ENCODE results near the gene PRKAG2. TPM values are rescaled to one million over a fixed set of nuclear protein-coding genes. Genes with fewer than 3 reads are reported as not detected.

PRKAG2 gene
- total and polyA plus RNA-seq, 2 of the 13 experiments (the other 11 are each of a cell fraction or from before 2014, with no cell fraction given): 0.90 to 1.3 TPM

GRCh38 chr7:151692721-151693120 lies 184.2 kb downstream of the PRKAG2 start:
- Histone ChIP-seq H4K20me1 (ENCODE audit: insufficient read depth, low read length) (no peaks in the 10 kb centered on the region), H3K27ac (ENCODE audit: extremely low read length, insufficient read depth, low read length) (no peak overlapping the region), H3K4me3 (replicated peaks in 1 of 3; ENCODE audit: insufficient read depth in 1 of 3, low read depth in 2 of 3, low read length in 3 of 3) (no peak overlapping the region), H3K4me2 (ENCODE audit: low read depth, low read length) (no peak overlapping the region), H2AFZ (ENCODE audit: low read length) (no peak overlapping the region), H3K9me3 (ENCODE audit: low read length) (no peaks in the 10 kb centered on the region), H3K79me2 (ENCODE audit: insufficient read depth, low read length) (no peaks in the 10 kb centered on the region), H3K27me3 (ENCODE audit: control insufficient read depth in 1 of 2, insufficient read depth in 2 of 2, low read length in 2 of 2) (0 out of 5 replicates have a peak, but pooled peaks cover 0 to 11% of the 10 kb centered on the region in 2 experiments), H3K4me1 (ENCODE audit: insufficient read depth, low read length) (peaks cover 25% of the 10 kb centered on the region), H3K9ac (ENCODE audit: insufficient read depth, low read depth, low read length) (no peak overlapping the region), H3K36me3 (replicated peaks in 1 of 2; ENCODE audit: control insufficient read depth in 1 of 2, insufficient read depth in 2 of 2, low read length in 2 of 2) (no peaks in the 10 kb centered on the region)
- no TSS peak for BruUV-seq (replicated peaks)
- in situ Hi-C loops (cut with HindIII; ENCODE audit: extremely low pct_ligation_motif_present, low pct_unique_long_range_greater_than_20kb) (no loop called here), intact Hi-C loops (cut with micrococcal nuclease; ENCODE audit: unreplicated experiment) (no loop called here)
- 40% methylated on average over 8 of the region's 9 CpGs for WGBS (ENCODE audit: low lambda C conversion rate)
- ChIA-PET POLR2A (no interaction called here), CTCF (ENCODE audit: low intra/inter-chr PET ratio, low total read pairs) (no interaction called here)
- FAIRE-seq (no peak), ATAC-seq (no peak), DNase-seq (ENCODE audit: low spot score) (no peak)
- TF ChIP-seq STAT6 (CRISPR knock-in tag; IDR thresholded peaks at IDR 0.05; ENCODE audit: borderline replicate concordance): no peak
- no peak for TF ChIP-seq FOXA3 (CRISPR knock-in tag; IDR thresholded peaks at IDR 0.05)
- TF ChIP-seq ZNF652 (CRISPR knock-in tag; IDR thresholded peaks at IDR 0.05; ENCODE audit: borderline replicate concordance, low read depth): no peak
- TF ChIP-seq, protein P1, sequence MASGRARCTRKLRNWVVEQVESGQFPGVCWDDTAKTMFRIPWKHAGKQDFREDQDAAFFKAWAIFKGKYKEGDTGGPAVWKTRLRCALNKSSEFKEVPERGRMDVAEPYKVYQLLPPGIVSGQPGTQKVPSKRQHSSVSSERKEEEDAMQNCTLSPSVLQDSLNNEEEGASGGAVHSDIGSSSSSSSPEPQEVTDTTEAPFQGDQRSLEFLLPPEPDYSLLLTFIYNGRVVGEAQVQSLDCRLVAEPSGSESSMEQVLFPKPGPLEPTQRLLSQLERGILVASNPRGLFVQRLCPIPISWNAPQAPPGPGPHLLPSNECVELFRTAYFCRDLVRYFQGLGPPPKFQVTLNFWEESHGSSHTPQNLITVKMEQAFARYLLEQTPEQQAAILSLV (CRISPR knock-in tag; IDR thresholded peaks at IDR 0.05; ENCODE audit: borderline replicate concordance): no peak
- no peak for TF ChIP-seq POGK (CRISPR knock-in tag; conservative IDR thresholded peaks at IDR 0.05)
- TF ChIP-seq, protein P2, sequence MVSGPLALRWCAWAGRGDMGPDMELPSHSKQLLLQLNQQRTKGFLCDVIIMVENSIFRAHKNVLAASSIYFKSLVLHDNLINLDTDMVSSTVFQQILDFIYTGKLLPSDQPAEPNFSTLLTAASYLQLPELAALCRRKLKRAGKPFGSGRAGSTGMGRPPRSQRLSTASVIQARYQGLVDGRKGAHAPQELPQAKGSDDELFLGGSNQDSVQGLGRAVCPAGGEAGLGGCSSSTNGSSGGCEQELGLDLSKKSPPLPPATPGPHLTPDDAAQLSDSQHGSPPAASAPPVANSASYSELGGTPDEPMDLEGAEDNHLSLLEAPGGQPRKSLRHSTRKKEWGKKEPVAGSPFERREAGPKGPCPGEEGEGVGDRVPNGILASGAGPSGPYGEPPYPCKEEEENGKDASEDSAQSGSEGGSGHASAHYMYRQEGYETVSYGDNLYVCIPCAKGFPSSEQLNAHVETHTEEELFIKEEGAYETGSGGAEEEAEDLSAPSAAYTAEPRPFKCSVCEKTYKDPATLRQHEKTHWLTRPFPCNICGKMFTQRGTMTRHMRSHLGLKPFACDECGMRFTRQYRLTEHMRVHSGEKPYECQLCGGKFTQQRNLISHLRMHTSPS (CRISPR knock-in tag; IDR thresholded peaks at IDR 0.05; ENCODE audit: low read depth): no peak
- TF ChIP-seq ZFP62 (CRISPR knock-in tag; IDR thresholded peaks at IDR 0.05): no peak
- no peak for TF ChIP-seq ZNF589 (CRISPR knock-in tag; conservative IDR thresholded peaks at IDR 0.05)
- TF ChIP-seq, protein P3, sequence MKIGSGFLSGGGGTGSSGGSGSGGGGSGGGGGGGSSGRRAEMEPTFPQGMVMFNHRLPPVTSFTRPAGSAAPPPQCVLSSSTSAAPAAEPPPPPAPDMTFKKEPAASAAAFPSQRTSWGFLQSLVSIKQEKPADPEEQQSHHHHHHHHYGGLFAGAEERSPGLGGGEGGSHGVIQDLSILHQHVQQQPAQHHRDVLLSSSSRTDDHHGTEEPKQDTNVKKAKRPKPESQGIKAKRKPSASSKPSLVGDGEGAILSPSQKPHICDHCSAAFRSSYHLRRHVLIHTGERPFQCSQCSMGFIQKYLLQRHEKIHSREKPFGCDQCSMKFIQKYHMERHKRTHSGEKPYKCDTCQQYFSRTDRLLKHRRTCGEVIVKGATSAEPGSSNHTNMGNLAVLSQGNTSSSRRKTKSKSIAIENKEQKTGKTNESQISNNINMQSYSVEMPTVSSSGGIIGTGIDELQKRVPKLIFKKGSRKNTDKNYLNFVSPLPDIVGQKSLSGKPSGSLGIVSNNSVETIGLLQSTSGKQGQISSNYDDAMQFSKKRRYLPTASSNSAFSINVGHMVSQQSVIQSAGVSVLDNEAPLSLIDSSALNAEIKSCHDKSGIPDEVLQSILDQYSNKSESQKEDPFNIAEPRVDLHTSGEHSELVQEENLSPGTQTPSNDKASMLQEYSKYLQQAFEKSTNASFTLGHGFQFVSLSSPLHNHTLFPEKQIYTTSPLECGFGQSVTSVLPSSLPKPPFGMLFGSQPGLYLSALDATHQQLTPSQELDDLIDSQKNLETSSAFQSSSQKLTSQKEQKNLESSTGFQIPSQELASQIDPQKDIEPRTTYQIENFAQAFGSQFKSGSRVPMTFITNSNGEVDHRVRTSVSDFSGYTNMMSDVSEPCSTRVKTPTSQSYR (CRISPR knock-in tag; IDR thresholded peaks at IDR 0.05; ENCODE audit: borderline replicate concordance): no peak
- no peak for TF ChIP-seq IKZF1 (IDR thresholded peaks at IDR 0.05)
- TF ChIP-seq ZNF691 (CRISPR knock-in tag; IDR thresholded peaks at IDR 0.05; ENCODE audit: borderline replicate concordance, low read depth): no peak
- no peak for TF ChIP-seq E2F5 (CRISPR knock-in tag; conservative IDR thresholded peaks at IDR 0.05)
